B cell (primary cell): ENCODE results near the gene KLHL41.

Source experiments
- EZH2 ChIP-seq: IDR thresholded peaks from 2 replicates; pipeline ENCODE4 v1.6.1; 2012; ENCODE audit warnings: borderline replicate concordance, low read depth, mild to moderate bottlenecking, moderate library complexity, low read length; ENCODE audit not compliant: insufficient read depth, poor library complexity, severe bottlenecking
- TF ChIP-seq, protein P1 (sequence below): fragments of 200-600 bp; IDR thresholded peaks from one replicate; pipeline ENCODE4 v1.8.0; 2022; ENCODE audit warnings: antibody characterized with exemption, mild to moderate bottlenecking

DNA sequence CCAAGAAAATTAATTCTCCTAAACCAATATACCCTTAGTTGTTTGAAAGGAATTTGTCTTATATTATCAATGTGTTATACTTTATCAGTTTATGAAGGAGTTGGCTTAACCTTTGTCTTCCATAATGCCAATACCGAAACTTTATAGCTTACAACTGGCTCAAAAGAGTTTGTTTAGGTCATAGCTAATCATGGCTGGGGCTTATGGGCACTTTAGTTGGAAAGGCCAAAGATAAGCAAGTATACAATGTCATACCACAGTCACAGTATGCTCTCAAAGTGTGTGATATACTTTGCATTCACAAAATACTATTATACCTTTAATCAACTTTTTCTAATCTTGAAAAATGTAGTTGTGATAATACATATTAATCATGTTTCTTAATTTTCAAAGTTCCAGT, 2.3 kb downstream of the KLHL41 start:
- TF ChIP-seq EZH2 = no peak
- TF ChIP-seq, protein P1, sequence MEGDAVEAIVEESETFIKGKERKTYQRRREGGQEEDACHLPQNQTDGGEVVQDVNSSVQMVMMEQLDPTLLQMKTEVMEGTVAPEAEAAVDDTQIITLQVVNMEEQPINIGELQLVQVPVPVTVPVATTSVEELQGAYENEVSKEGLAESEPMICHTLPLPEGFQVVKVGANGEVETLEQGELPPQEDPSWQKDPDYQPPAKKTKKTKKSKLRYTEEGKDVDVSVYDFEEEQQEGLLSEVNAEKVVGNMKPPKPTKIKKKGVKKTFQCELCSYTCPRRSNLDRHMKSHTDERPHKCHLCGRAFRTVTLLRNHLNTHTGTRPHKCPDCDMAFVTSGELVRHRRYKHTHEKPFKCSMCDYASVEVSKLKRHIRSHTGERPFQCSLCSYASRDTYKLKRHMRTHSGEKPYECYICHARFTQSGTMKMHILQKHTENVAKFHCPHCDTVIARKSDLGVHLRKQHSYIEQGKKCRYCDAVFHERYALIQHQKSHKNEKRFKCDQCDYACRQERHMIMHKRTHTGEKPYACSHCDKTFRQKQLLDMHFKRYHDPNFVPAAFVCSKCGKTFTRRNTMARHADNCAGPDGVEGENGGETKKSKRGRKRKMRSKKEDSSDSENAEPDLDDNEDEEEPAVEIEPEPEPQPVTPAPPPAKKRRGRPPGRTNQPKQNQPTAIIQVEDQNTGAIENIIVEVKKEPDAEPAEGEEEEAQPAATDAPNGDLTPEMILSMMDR = no peak
